T-helper 2 cell treated with Interferon-gamma antibody and Interleukin-4, amounts not matched to agents 100 ng/mL and 5 ng/mL, for 36 hours (primary cell): Measurements from ENCODE around the gene F12. TPM values are rescaled to one million over a fixed set of nuclear protein-coding genes. Genes with fewer than 3 reads are reported as not detected.

Source experiments
- intact Hi-C: fragments of 100-400 bp; cut with micrococcal nuclease; formaldehyde crosslinking; loops from one replicate; pipeline ENCODE4 v1.15.1; 2023
- total RNA-seq: library from RNA; stranded (reverse); gene quantifications from 2 replicates; pipeline ENCODE4 v1.2.3, GENCODE V29; 2022

F12 gene
- 1.2 and 1.9 TPM in 2 replicates for total RNA-seq

DNA sequence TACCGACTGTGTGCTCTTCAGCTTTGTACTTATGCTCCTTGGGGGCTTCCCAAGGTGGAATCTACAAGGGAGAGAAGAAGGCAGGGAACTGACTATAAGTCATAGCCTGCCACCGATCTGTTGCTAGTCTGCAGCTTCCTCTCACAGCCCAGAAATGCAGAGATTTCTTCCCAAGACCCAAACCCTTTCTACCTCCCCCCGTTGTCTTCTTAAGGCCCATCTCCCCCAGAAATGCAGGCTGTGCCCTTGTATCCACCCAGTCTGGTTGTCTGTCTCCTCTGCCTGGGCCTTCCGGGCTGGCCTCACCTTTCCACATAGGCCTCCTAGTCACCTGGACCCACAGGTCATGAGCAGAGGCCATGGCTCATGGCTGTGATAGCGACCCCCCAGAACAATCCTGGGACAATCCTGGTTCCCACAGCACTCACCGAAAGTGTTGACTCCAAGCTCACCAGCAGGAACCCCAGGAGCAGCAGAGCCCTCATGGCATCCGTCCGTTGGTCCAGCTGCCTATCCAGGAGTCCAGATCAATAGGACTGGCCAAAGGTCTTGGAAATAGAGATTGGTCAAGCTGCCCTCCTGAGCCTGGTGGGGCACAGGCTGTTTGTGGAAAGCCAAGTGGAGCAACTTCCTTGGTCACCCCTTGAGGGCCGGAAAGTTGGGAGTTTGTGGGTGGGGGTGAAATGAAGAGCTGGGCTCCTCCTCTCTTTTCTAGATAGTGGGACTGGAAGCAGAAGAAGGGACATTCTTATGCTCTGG is at the start of gene F12:
Gene F12, minus strand, starts transcription at position 522 of the 759 bp plus-strand sequence. Its CDS starts 37 bp downstream, at position 485.
- intact Hi-C loops, result no loop called here

DNA sequence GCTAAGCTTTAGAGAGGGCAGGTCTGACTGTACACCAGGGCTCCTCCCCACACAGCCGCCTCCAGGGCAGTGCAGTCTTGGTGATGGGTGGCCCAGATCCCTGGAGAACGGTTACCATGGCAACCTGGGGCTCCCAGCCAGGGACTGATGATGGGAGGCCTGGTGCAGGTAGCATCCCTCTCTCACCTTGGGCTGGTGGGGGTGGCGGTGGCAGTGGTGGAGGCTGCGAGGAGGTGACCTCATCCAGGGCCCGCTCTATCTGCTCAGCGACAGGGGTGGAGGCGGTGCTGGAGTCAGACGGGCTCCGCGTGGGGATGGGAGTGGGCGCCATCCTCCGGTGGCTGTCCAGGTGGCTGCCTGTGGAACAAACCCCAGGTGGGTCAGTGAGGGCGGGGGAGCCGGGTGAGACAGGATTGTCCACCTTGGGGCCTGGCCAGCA is 49.6 kb upstream of the F12 start:
- intact Hi-C loops, result loop anchor here (5.0 kb wide), 1 partner anchor 342 kb away; no protein-coding TSS in a partner anchor

DNA sequence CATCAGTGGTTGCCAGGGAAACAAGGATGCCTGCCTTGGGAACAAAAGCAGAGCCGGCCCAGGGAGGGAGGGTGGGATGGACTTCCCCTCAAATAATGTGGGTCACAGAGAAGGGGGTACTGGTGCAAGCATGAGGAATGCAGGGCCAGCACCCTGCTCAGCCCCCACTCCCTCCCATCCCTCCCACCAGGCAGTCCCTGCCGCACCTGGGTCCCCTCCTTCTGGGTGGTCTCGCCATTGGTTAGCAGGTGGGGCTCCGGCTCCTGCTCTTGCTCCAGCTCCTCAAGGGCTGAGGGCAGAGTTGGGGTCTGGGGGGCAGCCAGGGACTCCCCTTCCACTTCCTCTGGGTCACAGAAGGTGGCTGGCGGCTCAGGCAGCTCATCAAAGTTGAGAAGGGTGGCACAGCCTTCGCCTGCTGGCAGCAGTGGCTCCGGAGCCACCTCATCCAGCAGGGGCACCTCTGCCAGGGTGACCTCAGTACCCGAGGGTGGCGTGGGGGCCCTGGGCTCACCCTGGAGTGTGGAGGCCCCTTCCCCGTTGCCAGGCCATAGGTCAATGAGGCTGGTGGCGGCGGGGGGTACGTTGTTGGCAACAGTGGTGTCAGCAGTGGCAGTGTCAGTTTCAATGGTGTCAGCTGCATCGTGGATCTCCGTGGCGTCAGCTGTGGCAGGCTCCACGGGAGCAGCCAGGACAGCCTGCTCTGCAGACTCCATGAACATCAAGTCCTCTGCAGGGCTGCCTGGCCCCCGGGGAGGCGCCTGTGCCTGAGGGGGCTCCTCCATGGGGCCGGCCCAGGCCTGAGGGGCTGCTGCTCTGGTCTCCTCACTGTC is 48.7 kb upstream of the F12 start:
- intact Hi-C loops, result loop anchor here (2.0 to 5.0 kb wide), 2 partner anchors 13 to 341 kb away; no protein-coding TSS in a partner anchor

DNA sequence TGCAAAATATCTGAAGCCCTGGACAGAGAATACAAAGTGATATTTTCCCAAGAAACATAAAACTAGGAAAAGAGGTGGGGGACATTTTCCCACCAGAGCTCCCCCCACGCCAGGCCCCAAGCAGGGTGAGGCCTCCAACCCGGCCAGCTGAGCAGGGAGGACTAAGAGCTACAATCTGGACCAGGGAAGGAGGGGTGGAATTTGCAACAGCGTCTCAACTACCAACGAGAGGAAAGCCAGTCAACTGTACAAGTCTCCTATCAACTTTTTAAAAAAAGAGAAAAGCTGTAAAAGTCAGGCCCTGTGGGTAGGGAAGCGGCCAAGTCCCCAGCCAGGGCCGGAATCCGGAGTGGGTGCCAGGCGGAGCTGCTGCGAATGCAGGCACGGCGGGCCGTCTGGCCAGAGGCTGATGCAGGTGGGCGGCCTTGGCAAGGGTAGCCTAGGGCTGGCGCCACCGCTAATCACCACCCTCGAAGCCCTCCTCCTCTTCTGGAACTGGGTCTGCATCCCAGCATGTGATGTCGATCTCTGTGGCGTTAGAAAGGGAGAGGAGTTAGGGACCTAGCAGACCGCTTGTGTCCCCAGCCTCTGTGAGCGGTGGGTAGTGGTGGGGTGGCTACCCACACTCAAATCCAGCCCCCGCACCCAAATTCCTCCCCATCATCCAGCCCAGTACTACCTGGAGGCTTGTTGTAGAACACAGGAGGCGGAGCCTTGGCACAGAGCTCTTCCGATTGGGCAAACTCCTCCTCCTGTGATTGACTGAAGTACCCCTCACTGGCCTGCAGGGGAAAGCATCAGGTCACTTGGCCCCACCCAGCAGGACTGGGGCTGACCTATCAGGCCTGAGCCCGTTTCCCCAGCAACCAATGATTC is 47.9 kb upstream of the F12 start:
- intact Hi-C loops, result loop anchor here (1.0 to 5.0 kb wide), 4 partner anchors 14 to 340 kb away; partner anchors contain the start of gene PDLIM7

DNA sequence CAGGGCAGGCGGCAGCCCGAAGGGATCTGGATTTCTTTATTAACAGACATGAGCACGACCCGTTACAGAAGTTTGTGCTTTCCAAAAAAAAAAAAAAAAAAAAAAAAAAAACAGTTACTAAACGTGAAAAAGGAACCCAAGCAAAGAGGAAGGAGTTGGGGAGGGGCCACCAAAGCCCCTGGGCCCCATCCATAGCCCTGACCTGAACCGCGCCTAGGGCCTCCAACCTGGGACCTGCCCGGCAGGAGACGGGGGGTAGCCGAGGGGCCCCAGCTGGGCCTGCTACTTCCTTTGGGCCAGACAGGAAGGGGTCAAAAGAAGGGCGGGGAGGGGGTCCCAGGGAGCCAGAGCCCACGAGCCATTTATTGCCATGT is 47.2 kb upstream of the F12 start:
- intact Hi-C loops, result loop anchor here (1.0 to 5.0 kb wide), 4 partner anchors 14 to 339 kb away; partner anchors contain the start of gene PDLIM7

DNA sequence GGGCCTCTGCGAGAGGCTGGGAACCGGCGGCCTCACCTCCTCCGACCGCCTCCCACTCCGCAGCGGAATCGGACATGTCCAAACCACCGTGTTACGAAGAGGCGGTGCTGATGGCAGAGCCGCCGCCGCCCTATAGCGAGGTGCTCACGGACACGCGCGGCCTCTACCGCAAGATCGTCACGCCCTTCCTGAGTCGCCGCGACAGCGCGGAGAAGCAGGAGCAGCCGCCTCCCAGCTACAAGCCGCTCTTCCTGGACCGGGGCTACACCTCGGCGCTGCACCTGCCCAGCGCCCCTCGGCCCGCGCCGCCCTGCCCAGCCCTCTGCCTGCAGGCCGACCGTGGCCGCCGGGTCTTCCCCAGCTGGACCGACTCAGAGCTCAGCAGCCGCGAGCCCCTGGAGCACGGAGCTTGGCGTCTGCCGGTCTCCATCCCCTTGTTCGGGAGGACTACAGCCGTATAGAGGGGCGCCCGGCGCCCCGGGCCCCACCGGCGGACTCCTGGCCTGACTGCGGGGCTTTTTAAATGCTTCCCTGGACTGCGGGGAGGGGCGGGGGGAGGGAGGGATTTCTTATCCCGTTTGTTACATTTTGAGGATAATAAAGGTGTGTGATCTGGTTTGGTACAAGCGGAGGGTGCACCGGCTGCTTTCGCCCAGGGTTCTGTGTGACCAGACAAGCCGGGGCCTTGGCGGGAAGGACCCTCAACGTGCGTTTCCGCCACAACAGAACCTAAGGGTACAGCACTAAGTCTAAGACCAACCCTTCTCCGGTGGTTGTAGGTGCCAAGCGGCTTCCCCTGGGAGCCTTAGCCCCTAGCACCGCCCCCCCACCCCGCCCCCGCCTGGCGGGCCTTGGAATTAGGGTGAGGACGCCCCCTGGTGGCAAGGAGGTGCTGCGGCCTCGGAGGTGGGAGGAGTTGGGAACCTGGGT is 46.6 kb upstream of the F12 start:
- intact Hi-C loops, result loop anchor here (1.0 to 5.0 kb wide), 10 partner anchors 10 to 339 kb away; partner anchors contain the start of genes GRK6, LMAN2, PDLIM7 and PRR7

DNA sequence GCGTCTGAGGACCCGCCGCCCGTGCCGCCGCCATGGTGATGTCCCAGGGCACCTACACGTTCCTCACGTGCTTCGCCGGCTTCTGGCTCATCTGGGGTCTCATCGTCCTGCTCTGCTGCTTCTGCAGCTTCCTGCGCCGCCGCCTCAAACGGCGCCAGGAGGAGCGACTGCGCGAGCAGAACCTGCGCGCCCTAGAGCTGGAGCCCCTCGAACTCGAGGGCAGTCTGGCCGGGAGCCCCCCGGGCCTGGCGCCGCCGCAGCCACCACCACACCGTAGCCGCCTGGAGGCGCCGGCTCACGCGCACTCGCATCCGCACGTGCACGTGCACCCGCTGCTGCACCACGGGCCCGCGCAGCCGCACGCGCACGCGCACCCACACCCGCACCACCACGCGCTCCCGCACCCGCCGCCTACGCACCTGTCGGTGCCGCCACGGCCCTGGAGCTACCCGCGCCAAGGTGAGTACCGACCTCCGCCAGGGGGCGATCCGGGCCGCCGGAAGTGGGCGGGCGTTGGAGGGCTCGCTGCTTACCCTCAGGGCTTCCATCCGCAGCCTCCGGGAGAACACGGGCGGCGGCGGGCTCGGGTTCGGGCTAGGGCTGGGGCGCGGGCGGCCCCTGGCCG is 45.8 kb upstream of the F12 start:
- intact Hi-C loops, result loop anchor here (1.0 to 5.0 kb wide), 7 partner anchors 9 to 338 kb away; partner anchors contain the start of genes GRK6, LMAN2 and PRR7

DNA sequence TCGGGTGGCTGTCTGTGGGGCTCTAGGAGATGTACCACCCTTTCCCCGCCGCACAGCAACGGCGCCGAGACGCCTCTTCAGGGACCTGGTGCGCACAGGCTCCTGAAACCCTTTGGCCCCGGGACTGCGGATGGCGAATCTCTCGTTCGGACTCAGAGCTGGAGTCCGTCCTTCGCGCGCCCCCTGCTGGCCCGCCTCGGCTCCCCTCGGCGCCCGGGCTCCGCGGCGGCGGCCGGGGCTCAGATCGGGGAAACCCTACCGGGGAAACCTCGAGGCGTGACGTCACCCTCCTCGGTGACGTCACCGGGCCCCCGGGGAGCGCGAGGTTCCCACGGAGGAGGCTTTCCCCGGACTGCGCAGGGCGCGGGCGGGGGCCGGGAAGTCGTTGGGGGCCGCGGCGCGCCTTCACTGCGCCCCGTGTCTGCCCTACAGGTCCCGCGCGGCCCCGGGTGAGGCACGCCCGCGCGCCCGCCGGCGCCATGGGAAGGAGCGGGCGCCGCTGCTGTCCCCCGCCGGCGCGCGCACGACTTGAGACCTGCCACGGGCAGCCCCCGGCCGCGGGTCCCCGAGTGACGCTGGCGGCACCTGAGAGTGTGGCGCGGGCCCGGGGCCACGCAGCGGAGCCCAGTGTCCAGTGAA is 45.2 kb upstream of the F12 start:
- intact Hi-C loops, result loop anchor here (1.0 to 5.0 kb wide), 8 partner anchors 8 to 337 kb away; partner anchors contain the start of genes GRK6, LMAN2 and PRR7

DNA sequence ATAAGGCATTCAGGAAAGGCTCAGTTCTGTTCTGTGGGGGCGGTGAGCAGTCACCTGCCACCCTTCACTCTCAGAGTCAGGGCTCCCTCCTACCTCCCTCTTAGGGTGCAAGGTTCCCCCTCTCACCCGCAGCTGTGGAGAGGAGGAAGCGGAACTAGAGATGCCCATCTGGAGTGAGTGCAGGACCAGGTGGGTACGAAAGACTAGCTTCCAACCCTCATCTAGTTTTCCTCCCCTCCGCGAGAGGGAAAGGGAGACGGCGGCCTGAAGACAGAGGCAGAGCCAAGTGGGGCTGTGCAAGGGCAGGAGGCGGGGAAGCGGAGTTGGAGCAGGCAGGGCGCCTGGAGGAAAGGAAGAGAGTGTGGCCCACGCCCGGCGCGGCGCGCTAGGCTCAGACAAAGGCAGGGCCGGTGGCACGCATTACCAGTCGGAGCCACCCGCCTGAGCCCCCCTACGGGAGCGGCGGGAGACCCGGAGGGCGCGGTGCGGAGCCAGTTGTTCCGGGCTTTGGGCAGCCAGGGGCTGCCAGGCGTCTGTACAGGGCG is 44.6 kb upstream of the F12 start:
- intact Hi-C loops, result loop anchor here (1.0 to 2.0 kb wide), 2 partner anchors 50 to 141 kb away; no protein-coding TSS in a partner anchor

DNA sequence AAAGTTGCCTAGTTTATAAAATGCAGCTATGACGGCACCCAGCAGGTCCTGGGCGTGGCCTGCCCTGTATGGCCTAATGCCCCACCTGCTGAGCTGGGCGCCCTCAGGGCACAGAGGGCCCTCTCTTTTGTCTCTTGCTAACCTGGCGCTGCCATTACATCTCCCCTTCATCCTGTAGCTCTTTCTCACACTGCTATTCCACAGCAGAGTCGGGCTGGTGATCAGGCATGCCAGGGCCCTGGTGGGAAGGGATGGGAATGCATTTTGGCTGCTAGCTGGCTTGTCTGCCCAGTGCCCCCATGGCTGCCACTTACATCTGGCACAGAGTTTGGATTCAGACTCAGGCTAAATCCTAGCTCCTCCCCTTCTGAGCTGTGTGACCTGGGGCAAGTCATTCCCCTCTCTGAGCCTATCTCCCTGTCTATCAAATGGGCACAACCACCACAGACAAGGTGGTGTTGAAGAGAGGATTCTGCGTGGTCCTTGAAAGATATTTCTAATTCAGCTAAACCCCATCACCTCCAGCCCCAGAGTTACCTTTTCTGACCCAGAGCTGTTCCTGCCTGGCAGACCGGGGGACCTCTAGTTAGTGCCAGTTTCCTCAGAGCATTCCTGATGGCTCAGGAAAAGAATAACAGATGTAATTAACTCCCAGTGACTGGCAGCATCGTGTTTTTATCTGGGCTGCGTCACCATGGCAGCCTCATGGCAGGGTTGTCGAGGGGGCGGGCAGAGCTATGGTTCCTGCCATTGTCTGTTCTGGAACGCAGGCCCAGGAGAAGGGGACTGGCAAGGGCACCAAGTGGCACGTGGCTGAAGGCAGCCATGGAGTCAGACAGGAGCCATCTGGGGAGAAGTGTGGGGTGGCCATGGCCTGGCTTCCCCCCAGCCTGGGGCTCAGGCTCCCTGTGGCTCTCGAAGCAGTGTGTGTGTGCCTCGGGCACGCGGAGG is 43.6 kb upstream of the F12 start:
- intact Hi-C loops, result no loop called here

DNA sequence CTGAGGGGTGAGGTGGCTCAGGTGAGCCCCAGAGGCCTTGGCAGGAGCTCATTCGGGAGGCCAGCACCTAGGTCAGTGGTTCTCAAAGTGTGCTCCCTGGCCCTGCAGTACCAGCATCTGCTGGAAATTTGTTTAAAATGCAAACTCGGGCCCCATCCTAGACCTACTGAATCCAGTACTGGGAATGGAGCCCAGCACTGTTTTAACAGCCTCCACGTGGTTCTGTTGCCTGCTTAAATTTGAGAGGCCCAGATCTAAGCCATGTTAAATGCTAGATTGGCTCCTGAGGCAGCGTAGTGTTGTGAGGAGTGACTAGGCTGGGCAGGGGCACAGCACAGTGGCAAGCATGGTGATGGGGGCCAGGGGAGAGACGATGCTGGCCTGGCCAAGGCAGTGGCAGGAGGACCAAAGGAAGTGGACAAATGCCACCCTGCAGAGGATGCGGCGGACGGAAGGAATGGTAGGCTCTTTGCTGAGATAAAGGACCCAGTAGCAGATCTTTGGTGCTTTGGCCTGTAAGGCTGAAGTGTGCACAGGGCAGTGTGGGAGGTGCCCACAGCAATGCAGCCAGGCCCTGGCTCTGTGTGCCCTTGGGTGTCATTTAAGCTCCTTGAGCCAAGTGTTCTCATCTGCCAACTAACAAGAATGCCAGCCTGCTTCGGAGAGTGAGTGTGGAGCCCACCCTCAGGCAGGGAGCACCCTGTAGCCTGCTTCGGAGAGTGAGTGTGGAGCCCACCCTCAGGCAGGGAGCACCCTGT is 41.5 kb upstream of the F12 start:
- intact Hi-C loops, result no loop called here

DNA sequence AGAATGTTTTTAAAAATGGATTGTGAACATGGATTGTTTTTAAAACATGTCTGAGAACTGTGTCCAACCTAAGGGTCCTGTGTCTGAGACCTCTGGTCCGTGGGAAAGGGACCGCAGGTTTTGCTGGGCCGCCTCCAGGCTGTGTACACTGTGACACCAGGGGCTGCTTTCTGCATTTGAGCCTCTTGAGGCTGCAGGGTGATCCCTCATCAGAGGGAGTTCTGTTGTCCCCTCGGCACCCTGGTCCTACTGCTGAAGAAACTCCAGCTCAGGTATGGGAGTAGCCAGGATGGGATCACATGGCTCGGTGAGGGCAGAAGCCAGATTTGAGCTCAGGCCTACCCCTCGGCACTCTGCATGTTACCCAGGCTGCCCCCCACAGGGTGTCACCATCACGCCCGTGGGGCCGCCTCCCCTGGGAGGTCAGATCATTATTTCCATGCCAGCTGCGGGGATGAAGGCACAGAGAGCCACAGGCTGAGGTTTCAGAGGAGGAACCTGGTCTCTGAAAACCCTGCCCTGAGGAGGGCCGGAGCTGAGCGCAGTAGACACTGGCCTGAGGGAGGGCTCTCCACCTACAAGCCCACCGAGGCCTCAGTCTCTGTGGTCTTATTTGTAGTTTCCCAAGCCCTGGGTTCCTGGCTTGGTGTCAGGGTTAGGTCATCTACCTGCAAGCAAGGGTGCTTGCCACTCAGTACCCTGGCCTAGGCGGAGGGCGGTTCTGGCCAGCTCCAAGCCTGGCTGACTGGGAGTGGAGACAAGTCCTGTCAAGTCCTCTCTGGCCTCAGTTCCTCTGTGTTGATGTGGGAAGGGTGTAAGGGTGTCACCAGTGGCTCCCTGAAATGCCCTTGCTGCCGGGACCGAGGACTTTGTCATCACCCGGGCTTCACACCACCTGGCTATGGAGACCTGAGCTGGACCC is 40.0 kb upstream of the F12 start:
- intact Hi-C loops, result no loop called here

DNA sequence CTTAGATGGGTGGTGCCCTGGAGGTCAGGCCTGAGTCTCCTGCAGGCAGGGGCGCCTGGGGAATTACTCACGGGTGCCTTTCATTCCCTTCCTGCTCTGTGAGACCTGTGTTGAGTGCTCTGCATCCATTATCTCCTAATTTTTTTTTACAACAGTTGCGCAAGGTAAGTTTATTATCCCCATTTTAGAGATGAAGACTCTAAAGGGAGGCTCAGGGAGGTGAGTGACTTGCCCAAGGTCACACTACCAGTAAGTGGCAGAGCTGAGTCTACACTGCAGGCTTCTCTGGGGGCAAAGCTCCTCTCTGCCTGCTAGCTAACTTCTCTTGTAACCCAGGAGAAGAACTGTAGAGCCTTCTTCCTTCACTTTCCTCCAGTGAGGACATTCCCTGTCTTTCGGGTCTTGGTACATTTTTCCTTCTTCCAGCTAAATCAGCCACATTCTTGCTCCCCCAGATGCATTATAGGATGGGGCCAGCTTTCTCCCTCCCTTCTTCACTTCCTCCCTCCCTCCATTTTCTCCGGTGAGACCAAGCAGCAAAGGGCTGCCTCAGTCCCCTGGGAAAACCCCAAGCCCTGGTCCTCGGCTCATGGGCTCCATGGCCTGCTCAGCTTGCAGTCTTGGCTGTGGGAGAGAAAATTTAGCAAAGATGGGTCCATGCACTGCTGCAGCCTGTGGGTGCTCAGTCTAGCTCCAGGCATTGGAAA is 39.0 kb upstream of the F12 start:
- intact Hi-C loops, result no loop called here

DNA sequence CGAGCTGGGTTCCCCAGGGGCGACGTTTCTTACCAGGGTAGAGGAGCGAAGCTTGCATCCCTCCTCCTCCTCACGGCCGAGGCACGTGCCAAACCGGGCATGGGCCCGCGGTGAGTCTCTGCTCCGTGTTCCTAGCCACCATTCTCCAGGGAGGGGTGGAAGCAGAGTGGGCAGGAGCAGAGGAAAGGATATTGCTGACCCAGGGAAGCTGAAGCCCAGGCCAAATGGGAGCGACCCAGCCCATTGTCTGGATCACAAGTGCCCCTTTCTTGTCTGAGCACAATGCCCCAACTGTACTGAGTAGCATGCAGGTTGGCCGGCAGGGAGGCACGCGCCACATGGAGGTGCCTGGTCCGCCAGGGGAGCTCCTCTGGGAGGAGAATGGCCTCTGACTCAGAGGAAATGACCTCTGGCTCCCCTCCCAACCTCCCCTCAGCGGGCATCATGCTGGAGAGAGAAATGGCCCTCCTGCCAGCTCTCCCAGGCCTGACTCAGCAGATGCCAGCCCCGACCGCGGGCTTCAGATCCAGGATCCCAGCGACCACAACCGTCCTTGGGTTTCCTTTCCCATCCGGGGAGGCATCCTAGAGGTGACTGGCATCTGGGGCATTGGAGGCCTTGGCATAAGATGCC is 38.4 kb upstream of the F12 start:
- intact Hi-C loops, result loop anchor here (2.0 kb wide), 3 partner anchors 17 to 57 kb away; no protein-coding TSS in a partner anchor
